HK-2 (cell line): ENCODE measurements around the gene SUGCT.
"Not testable (repeated sequence)": the region's sequence is repeated elsewhere in the genome, so short reads cannot be mapped to it uniquely, and the experiment has no call there.

ENCODE experiments used
- DNase-seq: peaks from one replicate; pipeline ENCODE4 v3.0.0-alpha.2; 2018; ENCODE audit not compliant: unreplicated experiment

SUGCT gene

DNA sequence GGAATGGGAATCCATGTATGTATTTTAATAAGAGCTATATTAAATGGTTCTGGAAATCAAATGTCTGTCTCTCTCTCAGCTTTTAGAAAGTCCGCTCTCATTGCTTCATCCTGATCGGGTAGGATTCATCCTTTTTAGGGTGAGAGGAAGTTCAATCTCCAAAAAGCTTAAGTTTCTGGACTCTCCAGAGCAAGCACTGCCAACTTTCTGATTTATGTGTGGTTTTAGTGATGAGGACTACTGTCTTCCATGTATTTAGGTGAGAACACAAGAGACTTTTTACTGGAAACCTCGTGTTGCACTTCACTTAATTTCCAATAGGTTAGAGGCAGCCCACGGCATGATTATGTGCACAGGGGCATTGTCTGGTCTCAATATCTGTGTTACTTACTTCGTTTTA, 267.9 kb downstream of the SUGCT start:
- DNase-seq = no peak

DNA sequence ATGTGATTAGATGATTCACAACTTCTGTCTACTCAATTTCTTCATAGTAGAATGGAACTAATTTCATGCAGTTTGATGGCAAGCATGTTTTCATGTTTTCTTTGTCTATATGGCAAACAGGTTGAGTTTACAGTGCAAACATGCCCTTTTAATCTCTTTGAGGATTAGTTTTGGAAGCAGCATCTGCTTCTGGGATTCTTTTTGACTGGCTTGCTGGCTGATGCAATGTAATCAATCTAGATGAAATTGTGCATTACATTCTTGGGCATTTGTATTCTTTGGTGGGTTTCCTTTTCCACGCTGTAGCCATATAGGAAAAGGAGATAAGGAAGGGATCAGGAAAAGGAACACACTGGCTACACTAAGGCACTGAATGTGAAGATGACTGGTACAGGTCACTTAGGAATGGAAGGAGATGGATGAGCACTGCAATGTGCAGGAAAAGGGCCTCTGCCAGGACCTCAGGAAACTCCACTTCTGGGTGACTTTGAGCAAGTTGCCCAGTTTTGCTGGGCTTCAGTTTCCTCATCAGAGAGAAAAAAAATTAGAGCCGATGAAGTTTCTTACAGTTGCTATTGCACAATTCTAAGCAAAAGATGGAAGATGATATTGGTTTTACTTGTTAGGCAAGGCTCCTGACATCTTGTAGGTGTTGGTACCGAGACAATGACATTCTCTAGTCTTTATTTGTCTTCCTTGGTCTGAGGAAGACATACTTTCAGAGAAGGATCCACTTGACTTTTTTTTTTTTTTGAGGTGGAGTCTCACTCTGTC, 269.1 kb downstream of the SUGCT start:
- no peak for DNase-seq

DNA sequence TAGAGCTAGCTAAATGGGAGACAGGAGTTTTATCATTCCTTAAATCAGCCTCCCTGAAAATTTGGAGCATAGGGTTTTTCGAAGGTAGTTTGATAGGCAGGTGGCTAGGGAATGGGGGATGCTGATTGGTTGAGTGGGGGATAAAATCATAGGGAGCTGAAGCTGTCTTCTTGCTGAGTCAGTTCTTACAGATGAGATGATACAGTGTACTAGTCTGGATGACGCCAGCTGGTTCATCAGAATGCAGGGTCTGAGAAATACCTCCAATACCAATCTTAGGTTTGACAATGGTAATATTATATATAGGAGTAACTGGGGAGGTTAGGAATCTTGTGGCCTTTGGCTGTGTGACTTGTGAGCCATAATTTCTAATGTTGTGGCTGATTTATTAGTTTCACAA, 271.2 kb downstream of the SUGCT start:
- DNase-seq = no peak

DNA sequence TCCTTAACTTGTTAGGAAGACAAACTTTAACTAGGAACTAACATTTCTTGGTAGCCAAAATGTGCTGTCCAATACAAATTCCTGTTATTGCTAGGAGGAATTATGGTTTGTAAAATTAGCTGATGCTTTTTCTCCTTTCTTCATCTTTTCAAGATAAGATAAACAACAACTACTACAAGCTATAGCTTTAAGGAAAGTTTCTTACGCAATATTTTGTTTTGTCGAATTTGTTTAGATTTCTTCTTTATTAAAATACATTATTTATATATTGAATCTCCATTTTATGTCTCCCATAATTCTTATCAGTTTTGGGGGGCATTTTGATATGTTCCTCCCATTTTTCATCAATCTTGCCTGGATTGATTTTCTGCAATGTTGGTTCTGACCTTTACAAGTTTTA, 277.5 kb downstream of the SUGCT start:
- no peak for DNase-seq

DNA sequence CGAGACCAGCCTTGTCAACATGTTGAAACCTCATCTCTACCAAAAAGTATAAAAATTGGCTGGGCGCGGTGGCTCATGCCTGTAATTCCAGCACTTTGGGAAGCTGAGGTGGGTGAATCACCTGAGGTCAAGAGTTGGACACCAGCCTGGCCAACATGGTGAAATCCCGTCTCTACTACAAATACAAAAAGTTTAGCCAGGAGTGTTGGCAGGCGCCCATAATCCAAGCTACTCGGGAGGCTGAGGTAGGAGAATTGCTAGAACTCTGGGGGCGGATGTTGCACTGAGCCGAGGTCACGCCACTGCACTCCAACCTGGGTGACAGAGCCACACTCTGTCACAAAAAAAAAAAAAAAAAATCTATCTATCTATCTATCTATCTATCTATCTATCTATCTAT, 279.9 kb downstream of the SUGCT start:
- not testable (repeated sequence) for DNase-seq

DNA sequence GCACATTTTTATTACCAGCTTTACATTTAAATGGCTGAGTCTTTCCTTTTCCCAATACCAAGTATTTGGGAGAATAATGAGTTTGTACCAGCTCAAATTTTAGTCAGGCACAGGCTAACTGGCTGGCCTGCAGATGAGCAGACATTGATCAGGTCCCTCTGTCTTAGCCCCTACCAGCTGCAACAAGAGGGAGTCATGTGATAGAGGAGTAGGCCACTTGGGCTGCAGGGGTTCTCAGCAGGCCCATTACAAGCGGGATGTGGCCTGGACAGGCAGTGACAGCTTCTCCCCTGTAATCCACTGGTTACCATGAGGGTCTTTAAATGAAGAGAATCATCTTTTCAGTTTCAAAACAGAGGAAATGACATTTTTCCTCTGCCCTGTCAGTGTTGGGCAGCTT, 283.6 kb downstream of the SUGCT start:
- DNase-seq = no peak

DNA sequence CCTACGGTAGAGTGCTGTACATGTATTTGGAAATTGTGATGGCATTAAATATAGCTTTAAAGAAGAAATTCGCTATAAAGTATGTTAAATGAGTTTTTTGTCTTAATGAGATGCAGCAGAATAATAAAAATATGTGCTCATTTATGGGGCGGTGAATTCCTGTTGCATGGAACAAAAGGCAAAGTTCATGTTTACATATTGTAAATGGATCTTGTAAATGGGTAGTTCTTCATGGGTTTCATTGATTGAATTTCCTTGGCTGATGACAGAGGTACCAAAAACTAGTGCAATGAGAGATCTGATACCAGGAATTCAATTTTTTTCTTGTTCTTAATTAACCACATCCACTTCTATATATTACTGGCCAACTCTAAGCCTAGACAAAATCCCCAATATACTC, 284.2 kb downstream of the SUGCT start:
- no peak for DNase-seq

DNA sequence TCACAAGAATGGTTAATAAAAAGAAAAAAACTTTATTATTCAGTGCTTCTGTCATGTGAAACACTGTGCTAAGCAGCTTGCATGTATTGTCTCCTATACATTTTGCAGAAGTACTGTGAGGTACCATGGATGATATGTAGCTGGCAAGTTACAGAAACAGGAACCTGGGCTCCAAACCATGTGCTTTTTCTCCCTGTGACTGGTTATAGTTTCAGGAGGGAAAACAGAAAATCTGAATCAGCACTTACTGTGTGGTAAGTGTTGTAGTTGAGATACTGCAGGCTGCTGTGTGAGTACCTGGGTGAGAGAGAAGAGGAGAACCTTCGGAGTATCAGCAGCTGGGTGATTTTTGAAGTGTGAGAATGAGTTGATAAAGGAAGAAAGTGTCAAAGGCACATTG, 285.0 kb downstream of the SUGCT start:
- DNase-seq = no peak

DNA sequence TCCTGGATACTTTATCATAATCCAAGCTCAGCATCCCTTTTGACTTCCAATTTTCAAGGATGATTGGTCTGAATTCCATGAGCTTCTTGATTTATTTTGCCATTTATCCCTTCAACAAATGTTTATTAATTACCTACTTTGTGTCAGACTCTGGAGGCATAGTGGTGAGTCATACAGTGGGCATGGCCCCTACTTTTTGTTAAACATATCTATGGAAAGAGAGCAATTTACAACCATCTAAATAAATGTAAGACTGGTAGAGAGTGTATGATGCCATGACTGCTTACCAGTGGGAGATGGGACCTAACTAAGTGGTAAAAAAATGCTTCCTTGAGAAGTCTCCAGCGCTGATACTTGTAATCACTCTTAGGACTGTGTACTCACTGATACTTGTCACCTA, 286.6 kb downstream of the SUGCT start:
- DNase-seq = no peak

DNA sequence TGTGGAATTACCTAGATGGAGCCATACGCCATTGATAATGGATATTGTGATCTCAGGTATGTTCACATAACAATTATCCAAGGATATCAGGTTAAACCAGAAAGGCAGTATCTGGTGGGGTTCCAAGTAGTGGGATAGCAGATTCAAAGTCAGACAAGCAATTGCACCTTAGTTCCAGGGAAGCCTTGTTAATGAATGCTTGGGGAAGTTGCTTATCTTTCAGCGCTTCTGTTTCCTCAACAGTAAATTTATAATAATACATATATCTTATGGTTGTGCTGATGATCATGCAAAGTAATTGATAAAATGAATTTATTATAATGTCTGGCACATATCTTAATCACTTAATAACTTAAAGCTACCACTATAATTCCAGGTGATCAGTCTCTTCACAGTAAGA, 290.9 kb downstream of the SUGCT start:
- no peak for DNase-seq

DNA sequence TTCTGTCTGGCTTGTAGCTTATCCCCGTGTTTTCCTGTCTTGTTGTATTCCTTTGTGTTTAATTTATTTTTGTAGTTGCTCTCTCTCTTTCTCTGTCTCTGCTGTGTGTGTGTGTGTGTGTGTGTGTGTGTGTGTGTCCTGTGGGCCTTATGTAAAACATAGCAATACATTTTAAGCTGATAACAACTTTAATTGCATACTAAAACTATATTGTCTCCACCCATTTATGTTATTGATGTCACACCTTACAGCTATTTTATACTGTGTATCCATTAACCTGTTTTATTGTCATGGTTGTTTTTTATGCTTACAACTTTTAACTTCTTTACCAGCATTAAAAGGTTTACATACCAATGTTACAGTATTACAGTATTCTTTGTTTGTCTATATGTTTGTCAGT, 293.6 kb downstream of the SUGCT start:
- no peak for DNase-seq

DNA sequence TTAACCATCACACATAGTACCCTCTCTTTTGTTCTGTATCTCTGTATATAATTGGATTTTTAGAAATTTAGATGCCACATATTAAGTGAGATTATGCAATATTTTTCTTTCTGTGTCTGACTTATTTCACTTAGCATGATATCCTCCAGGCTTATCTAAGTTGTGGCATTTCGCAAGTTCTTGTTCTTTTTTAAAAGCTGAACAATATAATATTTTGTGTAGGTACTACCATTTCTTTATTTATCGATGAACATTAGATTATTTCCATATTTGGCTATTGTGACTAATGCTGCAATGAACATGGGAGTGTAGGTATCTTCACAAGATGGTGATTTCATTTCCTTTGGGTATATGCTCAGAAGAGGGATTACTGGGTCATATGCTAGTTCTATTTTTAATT, 295.0 kb downstream of the SUGCT start:
- DNase-seq = no peak

DNA sequence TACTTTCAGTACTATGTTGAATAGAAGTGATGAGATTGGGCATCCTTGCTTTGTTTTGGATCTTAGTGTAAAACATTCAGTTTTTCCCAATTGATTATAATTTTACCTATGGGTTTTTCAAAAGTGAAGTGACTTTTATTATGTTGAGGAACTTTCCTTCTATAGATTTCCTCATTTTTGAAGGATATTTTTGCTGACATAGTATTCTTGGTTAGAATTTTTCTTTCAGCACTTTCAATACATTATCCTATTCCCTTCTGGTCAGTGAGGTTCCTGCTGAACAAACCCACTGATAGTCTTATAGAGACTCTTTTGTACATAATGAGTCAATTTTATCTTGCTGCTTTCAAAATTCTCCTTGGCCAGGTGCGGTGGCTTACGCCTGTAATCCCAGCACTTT, 297.2 kb downstream of the SUGCT start:
- no peak for DNase-seq

DNA sequence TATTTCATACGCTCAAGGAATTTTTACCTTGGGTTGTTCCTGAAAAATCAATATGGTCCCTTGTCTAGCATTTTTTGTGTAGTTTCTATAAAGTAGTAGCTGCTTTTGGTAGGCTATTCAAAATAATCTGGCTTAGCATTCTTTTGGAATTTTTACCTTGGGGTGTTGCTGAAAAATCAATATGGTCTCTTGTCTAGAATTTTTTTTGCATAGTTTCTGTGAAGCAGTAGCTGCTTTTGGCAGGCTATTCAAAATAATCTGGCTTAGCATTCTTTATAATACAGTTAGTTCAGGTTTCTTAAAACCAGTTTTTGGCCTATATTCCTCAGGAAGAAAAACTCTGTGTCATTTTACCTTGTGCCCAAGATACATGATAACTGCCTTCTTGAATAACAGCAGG, 301.9 kb downstream of the SUGCT start:
- DNase-seq = no peak

DNA sequence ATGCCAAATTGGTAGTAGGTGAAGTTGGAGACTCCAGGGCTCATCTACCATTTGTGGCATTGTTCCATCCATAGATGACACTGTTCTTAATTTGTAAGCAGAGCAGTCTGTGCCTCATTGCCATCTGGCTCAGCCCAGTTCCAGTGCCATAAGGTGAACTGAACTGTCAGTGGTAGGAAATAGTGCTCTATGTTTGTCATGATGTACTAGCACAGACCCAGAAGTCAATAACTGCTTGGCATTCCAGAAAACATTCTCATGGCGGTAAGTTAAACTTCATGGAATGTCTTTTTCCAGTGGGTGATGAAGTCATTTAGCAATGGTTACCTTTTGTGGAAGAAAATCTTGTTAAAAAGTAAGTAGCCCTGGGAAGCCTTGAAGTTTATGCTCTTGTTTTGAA, 302.7 kb downstream of the SUGCT start:
- peak; percentile 46 for DNase-seq

DNA sequence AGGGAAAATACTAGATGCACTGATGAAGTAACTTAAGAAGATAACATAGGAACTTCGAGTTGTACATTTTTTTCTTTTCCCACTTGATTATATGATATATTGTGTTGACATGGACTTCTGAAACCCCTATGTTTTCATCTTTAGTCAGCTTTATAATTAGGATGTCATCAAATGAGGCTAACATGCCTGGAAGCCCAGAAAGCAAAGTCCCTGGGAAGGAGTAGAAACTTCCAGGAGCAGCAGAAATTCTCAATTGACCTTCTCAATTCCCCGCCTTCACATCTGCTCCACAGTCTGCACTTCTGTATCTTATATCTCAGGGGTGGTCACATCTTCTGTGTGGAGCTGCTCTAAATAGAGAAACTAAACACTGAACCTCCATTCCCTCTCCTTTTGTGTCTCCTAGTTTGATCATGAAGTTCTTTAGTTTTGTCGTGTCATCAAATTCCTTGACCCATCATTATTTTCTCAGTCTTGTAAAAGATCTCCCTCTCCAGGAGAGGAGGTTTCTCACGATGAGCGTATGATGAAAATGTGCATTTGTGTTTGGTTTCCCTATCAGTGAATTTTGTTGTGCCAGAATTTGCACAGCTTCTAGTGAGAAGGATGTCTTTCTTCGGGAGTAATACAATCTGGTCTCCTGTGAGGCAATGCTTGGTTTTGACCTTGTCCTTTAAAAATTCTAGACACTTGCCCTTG, 303.3 kb downstream of the SUGCT start:
- no peak for DNase-seq

DNA sequence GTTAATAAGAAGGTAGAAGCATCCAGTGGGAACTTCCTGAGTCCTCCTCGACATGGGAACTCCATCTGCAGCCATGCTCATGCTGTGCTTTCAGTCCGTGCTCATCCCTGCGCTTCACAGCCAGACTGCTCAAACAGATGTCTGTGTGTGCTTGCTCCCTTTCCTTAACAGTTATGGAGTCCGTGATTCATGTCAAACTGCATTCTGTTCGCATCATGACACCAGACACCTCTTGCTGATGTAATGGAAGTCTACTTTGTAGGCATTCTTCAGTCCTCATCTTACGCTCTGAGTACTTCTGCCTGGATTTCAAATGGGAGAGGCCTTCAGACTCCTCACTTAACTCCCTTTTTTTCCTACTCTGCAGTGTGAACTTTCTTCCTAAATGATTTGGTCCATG, 304.9 kb downstream of the SUGCT start:
- DNase-seq = no peak

DNA sequence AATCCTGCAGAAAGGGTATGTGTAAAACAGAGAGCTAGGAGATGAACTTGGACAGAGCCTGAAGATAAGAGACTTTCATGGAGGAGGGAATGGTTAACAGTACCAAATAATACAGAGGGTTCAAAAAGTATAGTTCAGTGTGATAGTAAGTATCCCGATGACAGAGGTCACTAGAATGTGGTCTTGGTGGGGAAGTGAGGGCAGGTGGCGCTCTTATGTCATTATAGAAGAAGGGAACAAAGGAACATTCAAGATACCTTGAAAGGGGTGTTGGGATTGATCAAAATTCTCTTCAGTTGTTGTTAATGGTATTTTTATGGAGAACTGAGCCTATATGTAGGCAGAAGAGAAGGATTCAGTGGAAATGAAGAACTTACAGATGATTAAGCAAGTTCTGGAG, 312.5 kb downstream of the SUGCT start:
- no peak for DNase-seq

DNA sequence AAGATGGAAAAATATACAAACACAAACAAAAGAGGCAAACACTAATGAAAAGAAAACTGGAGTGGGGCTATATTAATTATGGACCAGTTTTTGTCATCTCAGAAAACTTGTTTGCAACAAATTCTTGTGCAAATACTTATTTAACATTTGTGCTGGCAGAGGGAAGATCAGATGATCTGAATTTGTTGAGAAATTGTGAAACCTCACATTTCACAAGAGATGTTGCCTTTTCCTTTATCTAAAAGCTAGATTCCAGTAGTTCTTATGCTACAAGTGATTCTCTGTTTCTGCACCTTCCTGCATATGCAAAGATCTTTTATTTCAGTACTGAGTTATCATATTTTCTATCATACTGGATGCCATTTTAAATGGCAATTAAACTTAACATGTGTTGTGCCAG, 320.7 kb downstream of the SUGCT start:
- no peak for DNase-seq

DNA sequence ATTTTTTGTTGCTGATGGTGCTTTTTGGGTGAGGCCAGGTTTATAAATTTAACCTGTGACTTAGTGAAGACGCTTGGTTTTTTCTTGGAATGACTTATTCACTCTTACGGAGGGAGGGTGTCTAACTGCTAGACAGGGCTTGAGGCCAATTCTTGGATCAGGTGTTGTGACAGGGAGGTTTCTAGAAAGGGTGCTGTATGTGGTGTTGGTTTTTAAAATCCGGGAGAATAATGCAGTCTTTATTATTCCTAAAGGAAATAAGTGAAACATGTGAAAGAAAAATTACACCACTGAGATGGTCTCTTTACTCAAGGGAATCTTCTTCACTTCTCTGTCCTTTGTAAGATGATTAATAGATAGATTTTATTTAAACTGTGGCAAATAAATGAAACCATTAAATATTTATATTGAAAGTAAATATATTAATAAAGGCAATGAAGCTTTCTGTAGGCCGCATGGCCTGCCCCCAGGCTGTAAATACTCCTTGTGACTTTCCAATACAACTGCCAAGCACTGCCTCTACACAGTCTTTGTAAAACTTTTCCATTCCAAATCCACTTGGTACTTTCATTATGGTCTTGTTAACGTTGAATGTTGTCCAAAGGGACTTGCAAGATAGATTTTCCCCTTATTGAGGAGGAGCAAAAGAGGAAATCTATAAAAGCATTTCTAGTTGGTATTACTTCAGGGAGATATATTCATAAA, 323.1 kb downstream of the SUGCT start:
- DNase-seq = no peak

DNA sequence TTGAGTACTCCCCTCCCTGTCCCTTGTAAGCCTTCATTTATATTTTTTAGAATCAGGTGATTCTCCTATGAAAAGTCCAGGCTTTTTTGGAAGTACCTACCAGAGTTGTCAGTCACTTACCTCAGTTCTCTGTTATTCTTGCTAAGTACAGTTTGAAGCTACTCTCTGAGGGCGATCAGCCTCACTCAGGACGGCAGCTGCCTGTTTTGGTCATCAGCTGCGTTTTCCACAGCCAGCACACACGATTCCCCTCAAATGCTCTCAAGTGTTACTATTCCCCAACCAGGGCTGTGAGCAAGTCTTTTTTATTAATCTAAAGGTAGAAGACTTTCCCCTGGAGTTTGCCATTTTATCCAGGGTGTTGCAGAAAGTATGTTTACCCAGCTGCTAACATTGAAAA, 328.6 kb downstream of the SUGCT start:
- no peak for DNase-seq

DNA sequence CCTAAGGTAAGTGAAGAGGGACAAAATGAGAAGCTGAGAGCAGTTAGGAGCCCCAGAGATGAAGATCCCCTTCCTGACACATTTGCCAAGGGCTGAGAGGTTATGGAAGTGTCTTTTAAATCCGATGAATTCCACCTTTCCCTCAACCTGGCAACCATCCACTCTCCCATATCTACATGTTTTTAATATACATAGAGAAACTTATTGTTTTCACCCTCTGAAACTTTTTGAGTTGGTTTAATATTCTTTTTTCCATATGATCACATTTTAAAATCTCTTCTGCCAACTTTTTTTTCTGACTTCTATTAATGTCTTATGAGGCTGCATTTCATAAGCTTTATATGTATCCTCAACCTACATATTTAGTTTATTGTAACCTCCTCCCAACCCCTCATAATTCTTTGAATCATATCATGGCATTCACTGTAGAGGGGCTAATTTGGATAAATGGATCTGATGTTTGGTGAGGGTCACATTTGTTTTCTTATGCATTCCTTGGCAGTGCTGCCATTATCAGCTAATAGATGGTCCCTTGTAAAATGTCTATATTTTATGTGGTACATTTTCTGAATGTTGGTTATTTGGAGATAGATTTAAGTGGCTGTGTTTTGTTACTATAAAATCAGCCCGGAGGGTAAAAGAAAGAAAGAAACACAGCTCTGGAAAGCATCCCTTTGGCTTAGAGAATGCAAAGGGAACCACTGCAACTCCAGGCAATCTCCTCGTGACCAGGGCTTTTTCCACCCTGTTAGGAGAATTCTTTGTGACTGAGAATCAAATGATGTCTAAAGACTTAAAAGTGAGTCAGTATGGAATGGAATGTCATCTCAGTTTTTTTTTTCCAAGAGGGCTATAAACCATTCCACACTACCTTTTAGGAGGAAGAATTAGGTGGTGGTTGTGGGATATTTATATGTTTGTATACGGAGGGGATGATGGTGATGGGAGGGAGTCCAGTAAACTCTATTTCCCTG, 334.4 kb downstream of the SUGCT start:
- DNase-seq = no peak
